ENCODE measurements around the gene CCDC188. TPM values are rescaled to one million over a fixed set of nuclear protein-coding genes. Genes with fewer than 3 reads are reported as not detected.

CCDC188 gene
- total RNA-seq: 1 to 10 TPM in 3 of 6 donors, under 1 TPM in 3; 0.46 to 2.1 (median 1.2) TPM

DNA sequence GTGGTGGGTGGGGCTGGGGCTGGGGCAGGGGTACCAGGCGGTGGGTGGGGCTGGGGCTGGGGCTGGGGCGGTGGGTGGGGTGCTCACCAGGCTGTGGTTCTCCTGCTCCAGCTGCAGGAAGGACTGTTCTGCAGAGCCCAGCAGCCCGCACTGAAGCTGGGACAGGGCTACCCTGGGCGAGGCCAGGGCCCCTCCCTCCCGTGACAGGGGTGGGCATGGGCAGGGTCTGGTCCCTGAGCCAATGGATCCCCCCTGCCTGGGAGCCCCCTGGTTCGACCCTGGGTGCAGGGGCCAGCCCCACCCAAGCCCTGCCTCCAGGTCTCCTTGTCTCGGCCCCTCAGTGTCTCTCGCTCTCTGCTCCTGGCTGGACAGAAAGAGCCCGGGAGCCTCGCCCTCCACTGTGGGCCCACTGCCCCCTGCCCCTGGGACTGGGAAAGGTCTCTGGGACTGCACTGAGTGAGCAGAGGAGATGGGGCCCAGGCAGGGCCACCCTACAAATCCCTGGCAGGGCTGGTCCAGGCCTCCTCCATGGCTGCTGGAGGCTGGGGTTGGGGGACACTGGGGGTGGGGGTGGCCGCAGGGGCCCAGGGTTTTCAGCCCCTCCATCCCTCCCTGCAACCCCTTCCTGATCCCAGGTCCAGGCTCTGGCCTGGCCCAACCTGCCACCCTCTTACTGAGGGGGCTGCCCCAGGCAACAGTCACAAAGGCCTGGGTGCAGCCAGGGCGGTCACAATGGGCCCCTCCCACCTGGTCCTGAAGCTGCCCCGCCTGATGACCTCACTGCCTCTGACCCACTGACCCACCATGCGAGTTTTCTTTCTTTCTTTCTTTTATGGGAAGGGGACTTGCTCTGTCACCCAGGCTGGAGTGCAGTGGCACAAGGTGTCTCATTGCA lies at the start of gene CCDC188:
Gene CCDC188 (minus strand): TSS at position 675 of the 895 bp plus-strand sequence. CDS start 69 bp downstream, at position 606.
- TF ChIP-seq POLR2A (IDR thresholded peaks at IDR 0.05): no peak
- no peak for TF ChIP-seq POLR2AphosphoS5 (IDR thresholded peaks at IDR 0.05)
- no peak for TF ChIP-seq EP300 (IDR thresholded peaks at IDR 0.05)
- no peak within 1 kb of the TSS for H3K27ac ChIP-seq
- no peak for ATAC-seq (ENCODE audit: low FRiP score in 2 of 2)

DNA sequence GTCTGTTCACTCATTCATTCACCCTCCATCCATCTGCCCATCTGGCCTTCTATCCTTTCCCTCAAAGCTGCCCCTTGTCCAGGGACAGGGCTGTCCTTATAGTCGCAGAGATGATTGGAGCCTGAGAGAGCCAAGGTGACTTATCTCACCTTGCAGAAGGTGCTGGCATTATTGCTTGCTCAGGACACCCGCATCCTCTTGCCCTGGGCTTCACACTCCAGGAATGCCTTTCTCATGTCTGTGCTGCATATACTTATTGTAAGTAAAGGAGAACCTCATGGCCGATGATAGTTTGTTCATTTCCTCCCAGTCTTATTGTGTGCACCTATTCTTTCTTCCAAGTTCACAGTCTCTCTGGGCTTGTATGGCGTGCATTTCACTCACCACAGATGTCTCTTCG lies 49.1 kb upstream of the CCDC188 start:
- TF ChIP-seq EP300 (IDR thresholded peaks at IDR 0.05) (no peak), POLR2AphosphoS5 (IDR thresholded peaks at IDR 0.05) (no peak), POLR2A (IDR thresholded peaks at IDR 0.05) (no peak)
- TF ChIP-seq, protein P1, sequence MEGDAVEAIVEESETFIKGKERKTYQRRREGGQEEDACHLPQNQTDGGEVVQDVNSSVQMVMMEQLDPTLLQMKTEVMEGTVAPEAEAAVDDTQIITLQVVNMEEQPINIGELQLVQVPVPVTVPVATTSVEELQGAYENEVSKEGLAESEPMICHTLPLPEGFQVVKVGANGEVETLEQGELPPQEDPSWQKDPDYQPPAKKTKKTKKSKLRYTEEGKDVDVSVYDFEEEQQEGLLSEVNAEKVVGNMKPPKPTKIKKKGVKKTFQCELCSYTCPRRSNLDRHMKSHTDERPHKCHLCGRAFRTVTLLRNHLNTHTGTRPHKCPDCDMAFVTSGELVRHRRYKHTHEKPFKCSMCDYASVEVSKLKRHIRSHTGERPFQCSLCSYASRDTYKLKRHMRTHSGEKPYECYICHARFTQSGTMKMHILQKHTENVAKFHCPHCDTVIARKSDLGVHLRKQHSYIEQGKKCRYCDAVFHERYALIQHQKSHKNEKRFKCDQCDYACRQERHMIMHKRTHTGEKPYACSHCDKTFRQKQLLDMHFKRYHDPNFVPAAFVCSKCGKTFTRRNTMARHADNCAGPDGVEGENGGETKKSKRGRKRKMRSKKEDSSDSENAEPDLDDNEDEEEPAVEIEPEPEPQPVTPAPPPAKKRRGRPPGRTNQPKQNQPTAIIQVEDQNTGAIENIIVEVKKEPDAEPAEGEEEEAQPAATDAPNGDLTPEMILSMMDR (IDR thresholded peaks at IDR 0.05): no peak
- Histone ChIP-seq H3K27me3 (no peaks in the 10 kb centered on the region), H3K9me3 (no peaks in the 10 kb centered on the region), H3K4me1 (peaks cover 20 to 32% (median 26%) of the 10 kb centered on the region in 4 donors), H3K27ac (no peak overlapping the region), H3K36me3 (no peaks in the 10 kb centered on the region), H3K4me3 (no peak overlapping the region)
- DNase-seq (no peak), ATAC-seq (ENCODE audit: low FRiP score in 2 of 2) (no peak)
- 95% methylated on average over 5 of the region's 5 CpGs for WGBS, 2 donors

More for the DNA sequence above, at the start of gene CCDC188:
- DNase-seq: peak in 1 of 2 donors; percentile 62
- Histone ChIP-seq H3K36me3 (peaks cover 0 to 5% (median 1%) of the 10 kb centered on the region in 4 donors), H3K4me1 (peaks cover 0 to 9% (median 3%) of the 10 kb centered on the region in 4 donors), H3K4me3 (no peak within 1 kb of the TSS), H3K9me3 (no peaks in the 10 kb centered on the region), H3K27me3 (peaks cover 0 to 6% (median 0%) of the 10 kb centered on the region in 4 donors)
- 72 to 88% methylated on average over 3 to 10 of the region's 14 CpGs for WGBS, 2 donors

DNA sequence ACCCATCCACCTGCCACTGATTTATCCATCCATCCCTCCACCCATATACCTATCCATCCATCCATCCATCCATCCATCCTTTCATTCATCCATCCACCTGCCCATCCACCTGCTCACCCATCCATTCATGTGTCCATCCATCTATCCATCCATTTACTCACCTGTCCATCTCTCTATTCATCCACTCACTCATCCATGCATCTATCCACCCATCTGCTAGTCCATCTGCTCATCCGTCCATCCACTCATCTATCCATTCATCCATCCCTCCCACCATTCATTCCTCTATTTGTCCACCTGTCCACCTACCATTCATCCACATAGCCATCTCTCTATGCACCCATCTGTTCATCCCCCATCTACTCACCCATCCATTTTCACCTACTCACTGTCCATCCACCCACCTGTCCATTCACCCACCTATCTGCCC lies 48.6 kb upstream of the CCDC188 start:
- 90 to 91% methylated on average over 1 of the region's 1 CpG for WGBS, 2 donors
- peaks cover 15 to 27% (median 21%) of the 10 kb centered on the region in 4 donors for H3K4me1 ChIP-seq
- H3K9me3 ChIP-seq: no peaks in the 10 kb centered on the region
- no peak overlapping the region for H3K4me3 ChIP-seq
- ATAC-seq (ENCODE audit: low FRiP score in 2 of 2) (no peak), DNase-seq (no peak)
- no peak overlapping the region for H3K27ac ChIP-seq
- TF ChIP-seq POLR2A (IDR thresholded peaks at IDR 0.05): no peak
- TF ChIP-seq, protein P1 (IDR thresholded peaks at IDR 0.05): no peak
- TF ChIP-seq EP300 (IDR thresholded peaks at IDR 0.05): no peak
- no peak for TF ChIP-seq POLR2AphosphoS5 (IDR thresholded peaks at IDR 0.05)
- H3K27me3 ChIP-seq: no peaks in the 10 kb centered on the region
- no peaks in the 10 kb centered on the region for H3K36me3 ChIP-seq

DNA sequence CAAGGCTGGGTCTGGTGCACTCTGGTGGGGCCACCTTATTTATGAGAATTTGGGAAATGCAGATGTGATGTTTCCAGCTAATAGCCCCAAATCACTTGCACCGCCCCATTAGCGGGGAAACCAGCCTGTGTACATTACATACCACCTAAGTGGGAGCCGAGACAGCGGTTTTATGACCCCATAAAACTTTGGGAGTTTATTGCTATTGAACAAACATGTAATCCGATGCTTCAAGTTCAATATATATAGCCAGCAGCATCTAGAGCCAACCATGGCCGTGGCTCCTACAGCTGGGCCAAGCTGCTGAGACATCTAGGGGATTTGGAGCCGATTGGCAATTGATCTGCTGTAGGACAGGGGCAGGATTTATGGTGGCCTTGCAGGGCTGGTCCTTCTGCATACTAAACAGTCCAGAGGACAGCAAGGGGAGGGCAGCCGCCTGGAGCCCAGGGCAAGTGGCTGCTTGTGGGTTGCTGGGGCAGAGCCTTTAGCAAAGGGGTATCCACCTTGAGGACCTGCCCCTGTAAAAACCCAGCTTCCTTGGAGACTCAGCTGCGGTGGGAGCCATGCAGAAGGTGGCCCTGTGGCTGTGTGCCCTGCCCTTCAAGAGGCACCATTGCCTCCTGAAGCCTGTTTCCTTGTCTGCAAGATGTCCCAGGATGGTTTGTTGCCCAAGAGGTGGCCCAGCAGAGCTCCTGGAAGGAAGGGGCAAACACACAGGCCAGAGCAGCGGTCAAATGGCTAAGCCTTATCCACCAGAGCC lies 47.9 kb upstream of the CCDC188 start:
- H3K4me1 ChIP-seq: peaks cover 8 to 20% (median 14%) of the 10 kb centered on the region in 4 donors
- no peaks in the 10 kb centered on the region for H3K27me3 ChIP-seq
- TF ChIP-seq EP300 (IDR thresholded peaks at IDR 0.05) (no peak), POLR2A (IDR thresholded peaks at IDR 0.05) (no peak), POLR2AphosphoS5 (IDR thresholded peaks at IDR 0.05) (no peak)
- TF ChIP-seq, protein P1 (IDR thresholded peaks at IDR 0.05): no peak
- no peaks in the 10 kb centered on the region for H3K9me3 ChIP-seq
- H3K27ac ChIP-seq: no peak overlapping the region
- WGBS, 2 donors: 83 to 92% methylated on average over 10 of the region's 10 CpGs
- no peaks in the 10 kb centered on the region for H3K36me3 ChIP-seq
- ATAC-seq (ENCODE audit: low FRiP score in 2 of 2): no peak
- no peak overlapping the region for H3K4me3 ChIP-seq
- peak in 1 of 2 donors; percentile 29 for DNase-seq
